CD4-positive, alpha-beta memory T cell (primary cell): ENCODE results near the gene HES6. TPM values are rescaled to one million over a fixed set of nuclear protein-coding genes. Genes with fewer than 3 reads are reported as not detected.

ENCODE experiments used
- CTCF ChIA-PET: fragments of 350-600 bp; sonication (Branson Sonifier 250); formaldehyde crosslinking; loops from one replicate; lab custom pipeline; 2021; ENCODE audit warnings: inconsistent platforms; ENCODE audit not compliant: partially characterized antibody; lab: Charles Lee
- POLR2A ChIA-PET: fragments of 350-600 bp; sonication (Branson Sonifier 250); formaldehyde crosslinking; loops from one replicate; lab custom pipeline; 2021; ENCODE audit not compliant: partially characterized antibody; lab: Charles Lee
- DNase-seq, 5 donors: peaks; one replicate each; pipeline versions ENCODE4 v3.0.0 to v3.0.0-alpha.2; 2020 to 2022; ENCODE audit warnings: mixed read lengths in 1 of 5
- H3K27ac ChIP-seq: one replicate; pipeline ENCODE4 v1.7.0; 2013; ENCODE audit warnings: low read depth, low read length
- H3K27me3 ChIP-seq: 2 replicates; pipeline ENCODE4 v1.7.0; 2013; ENCODE audit warnings: mild to moderate bottlenecking, low read length, moderate library complexity; ENCODE audit not compliant: insufficient read depth
- H3K36me3 ChIP-seq: 2 replicates; pipeline ENCODE4 v1.7.0; 2013; ENCODE audit warnings: mild to moderate bottlenecking, low read length, moderate library complexity; ENCODE audit not compliant: insufficient read depth
- H3K4me1 ChIP-seq: 2 replicates; pipeline ENCODE4 v1.7.0; 2013; ENCODE audit warnings: mild to moderate bottlenecking, low read length, moderate library complexity; ENCODE audit not compliant: insufficient read depth
- H3K4me3 ChIP-seq, 2 donors: one replicate each; pipeline ENCODE4 v1.7.0; 2013; ENCODE audit warnings: low read length in 2 of 2, mild to moderate bottlenecking in 1 of 2
- H3K9me3 ChIP-seq, 2 donors: one replicate each; pipeline ENCODE4 v1.7.0; 2013; ENCODE audit warnings: low read length in 2 of 2, control low read depth in 1 of 2; ENCODE audit not compliant: control insufficient read depth in 1 of 2
- H3K27ac Mint-ChIP-seq, 7 donors: one replicate each; pipeline ENCODE4 v1.8.0; 2020 to 2021; ENCODE audit warnings: mixed read lengths in 7 of 7, mild to moderate bottlenecking in 6 of 7, inconsistent platforms in 3 of 7, moderate library complexity in 3 of 7
- H3K27me3 Mint-ChIP-seq, 2 donors: one replicate each; pipeline ENCODE4 v1.8.0; 2020 to 2021; ENCODE audit warnings: mixed read lengths in 2 of 2
- H3K36me3 Mint-ChIP-seq, 2 donors: one replicate each; pipeline ENCODE4 v1.8.0; 2020 to 2021; ENCODE audit warnings: mixed read lengths in 2 of 2, inconsistent platforms in 1 of 2, mild to moderate bottlenecking in 1 of 2
- H3K4me1 Mint-ChIP-seq, 4 donors: one replicate each; pipeline ENCODE4 v1.8.0; 2020 to 2021; ENCODE audit warnings: mixed read lengths in 4 of 4, mild to moderate bottlenecking in 1 of 4
- H3K4me3 Mint-ChIP-seq, 8 donors: one replicate each; pipeline ENCODE4 v1.8.0; 2020 to 2021; ENCODE audit warnings: mixed read lengths in 8 of 8, mild to moderate bottlenecking in 7 of 8, moderate library complexity in 6 of 8, inconsistent platforms in 3 of 8
- H3K9me3 Mint-ChIP-seq, 8 donors: one replicate each; pipeline ENCODE4 v1.8.0; 2020 to 2021; ENCODE audit warnings: mixed read lengths in 8 of 8, mild to moderate bottlenecking in 5 of 8, inconsistent platforms in 3 of 8, moderate library complexity in 1 of 8
- intact Hi-C: fragments of 100-400 bp; cut with micrococcal nuclease; formaldehyde crosslinking; loops from one replicate; pipeline ENCODE4 v1.15.1; 2023
- polyA plus RNA-seq, 2 donors: library from polyadenylated mRNA; unstranded; fragments of 300-500 nt; fragmentation: Illumina TruSeq; gene quantifications; one replicate each; pipeline ENCODE4 v1.2.3, GENCODE V29; 2021
- total RNA-seq, 2 experiments: library from RNA; stranded (reverse); gene quantifications; one replicate each; pipeline ENCODE4 v1.2.3, GENCODE V29; 2021

Gene HES6
- total and polyA plus RNA-seq, 4 experiments from 2014 or later, result 0.67 to 4.9 (median 1.5) TPM

GRCh38 chr2:238259061-238260020, 19.5 kb upstream of the HES6 start:
- peaks cover 19% of the 10 kb centered on the region for H3K36me3 ChIP-seq
- peak overlapping the region in 4 of 7 donors; percentile 21 to 57 (median 22) for H3K27ac Mint-ChIP-seq
- no peak overlapping the region for H3K4me3 Mint-ChIP-seq
- POLR2A ChIA-PET, result no interaction called here
- H3K9me3 Mint-ChIP-seq, result no peaks in the 10 kb centered on the region
- no peaks in the 10 kb centered on the region for H3K27me3 ChIP-seq
- no peak overlapping the region for H3K27ac ChIP-seq
- H3K4me1 Mint-ChIP-seq, result peaks cover 6 to 23% (median 11%) of the 10 kb centered on the region in 4 donors
- H3K4me1 ChIP-seq, result no peaks in the 10 kb centered on the region
- H3K27me3 Mint-ChIP-seq, result no peaks in the 10 kb centered on the region
- no peaks in the 10 kb centered on the region for H3K9me3 ChIP-seq
- H3K4me3 ChIP-seq, result no peak overlapping the region
- peaks cover 24 to 52% of the 10 kb centered on the region in 2 donors for H3K36me3 Mint-ChIP-seq
- DNase-seq, result peak in 1 of 5 donors; percentile 33
- CTCF ChIA-PET, result interaction anchor here (1.4 to 1.9 kb wide), 2 partner anchors 19 to 291 kb away, joined by 3 to 4 read pairs; no protein-coding TSS in a partner anchor
- intact Hi-C loops, result loop anchor here (1.0 kb wide), 1 partner anchor 336 kb away; no protein-coding TSS in a partner anchor

DNA sequence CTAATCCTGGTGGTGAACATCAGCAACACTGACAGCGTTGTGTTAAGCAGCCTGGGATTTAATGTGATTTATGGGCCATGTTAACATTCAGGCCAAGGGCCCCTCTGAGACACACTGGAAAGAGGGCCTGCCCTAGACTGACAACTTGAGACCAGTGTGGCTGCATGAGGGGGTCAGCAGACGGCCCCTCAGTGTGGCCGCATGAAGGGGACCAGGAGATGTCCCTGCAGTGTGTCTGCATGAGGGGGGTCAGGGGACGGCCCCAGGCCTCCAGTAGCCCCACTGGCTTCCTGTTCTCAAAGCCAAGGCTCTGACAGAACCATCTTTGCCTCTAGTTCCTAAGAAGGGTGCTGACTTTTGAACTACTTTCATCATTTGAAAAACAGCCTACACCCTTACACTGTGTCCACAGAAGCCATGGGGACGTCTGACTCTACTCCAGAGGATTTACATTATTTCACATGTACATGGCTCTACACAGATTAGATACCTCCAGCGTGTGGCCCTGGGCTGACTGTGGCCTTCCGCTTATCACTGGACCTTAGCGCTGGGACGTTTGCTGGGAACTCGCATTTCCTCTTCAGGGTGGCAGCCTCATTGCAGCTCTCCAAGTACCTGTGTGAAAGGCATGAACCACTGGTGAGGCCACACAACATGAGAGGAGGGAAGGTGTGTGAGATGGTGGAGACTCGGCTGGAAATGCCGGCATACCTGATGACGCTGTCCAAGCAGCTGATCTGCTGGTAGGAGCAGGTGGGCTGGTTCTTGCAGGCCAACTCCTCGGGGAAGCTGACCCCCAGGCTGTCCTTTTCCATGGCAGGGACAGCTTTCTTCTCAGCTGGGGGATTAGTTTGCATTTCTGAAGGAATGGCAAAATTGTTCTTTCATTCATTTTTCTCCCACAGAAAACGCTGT, 18.2 kb upstream of the HES6 start:
- no peak for DNase-seq
- POLR2A ChIA-PET, result no interaction called here
- Mint-ChIP-seq H3K4me3 (no peak overlapping the region), H3K27ac (peak overlapping the region in 1 of 7 donors; percentile 22), H3K4me1 (peaks cover 0 to 17% (median 5%) of the 10 kb centered on the region in 4 donors), H3K27me3 (no peaks in the 10 kb centered on the region), H3K36me3 (peaks cover 18 to 52% of the 10 kb centered on the region in 2 donors), H3K9me3 (no peaks in the 10 kb centered on the region)
- Histone ChIP-seq H3K4me1 (no peaks in the 10 kb centered on the region), H3K9me3 (no peaks in the 10 kb centered on the region), H3K4me3 (no peak overlapping the region), H3K27me3 (no peaks in the 10 kb centered on the region), H3K27ac (no peak overlapping the region), H3K36me3 (peaks cover 19% of the 10 kb centered on the region)
- intact Hi-C loops, result no loop called here
- CTCF ChIA-PET, result no interaction called here

DNA sequence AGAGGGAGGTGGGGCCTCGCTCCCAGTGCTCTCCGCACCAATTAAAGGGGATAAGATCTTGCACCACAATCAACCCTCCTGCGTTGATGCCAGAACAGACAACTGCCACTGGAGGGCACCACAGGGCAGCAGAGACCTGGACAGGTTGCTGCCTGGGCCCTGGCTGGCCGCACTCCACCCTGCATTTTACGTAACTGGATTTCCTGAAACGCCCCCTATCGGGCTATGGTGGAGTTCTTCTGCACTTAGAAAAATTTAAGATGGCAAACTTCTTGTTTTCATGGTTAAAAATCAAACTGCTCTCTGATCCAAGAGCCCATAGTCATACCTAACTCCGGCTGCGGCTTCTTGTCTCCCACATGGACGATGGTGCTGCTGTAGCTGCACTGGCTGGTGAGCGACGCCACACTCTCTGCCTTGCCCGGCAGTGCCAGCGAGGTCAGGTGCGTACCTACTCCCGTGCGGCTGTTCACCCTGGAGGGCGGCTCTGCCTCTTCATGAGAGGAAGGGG, 16.8 kb upstream of the HES6 start:
- Histone ChIP-seq H3K36me3 (peaks cover 20% of the 10 kb centered on the region), H3K27me3 (no peaks in the 10 kb centered on the region), H3K4me3 (no peak overlapping the region), H3K9me3 (no peaks in the 10 kb centered on the region), H3K27ac (no peak overlapping the region), H3K4me1 (no peaks in the 10 kb centered on the region)
- intact Hi-C loops, result no loop called here
- Mint-ChIP-seq H3K9me3 (no peaks in the 10 kb centered on the region), H3K4me3 (no peak overlapping the region), H3K27ac (peak overlapping the region in 5 of 7 donors; percentile 37 to 78 (median 53)), H3K36me3 (peaks cover 18 to 59% of the 10 kb centered on the region in 2 donors), H3K4me1 (peaks cover 0 to 17% (median 5%) of the 10 kb centered on the region in 4 donors), H3K27me3 (no peaks in the 10 kb centered on the region)
- POLR2A ChIA-PET, result no interaction called here
- CTCF ChIA-PET, result interaction anchor here (0.5 to 4.5 kb wide), 2 partner anchors 8 to 205 kb away, joined by 3 to 25 read pairs; no protein-coding TSS in a partner anchor
- DNase-seq, result peak; percentile 71 to 82 (median 76)

DNA sequence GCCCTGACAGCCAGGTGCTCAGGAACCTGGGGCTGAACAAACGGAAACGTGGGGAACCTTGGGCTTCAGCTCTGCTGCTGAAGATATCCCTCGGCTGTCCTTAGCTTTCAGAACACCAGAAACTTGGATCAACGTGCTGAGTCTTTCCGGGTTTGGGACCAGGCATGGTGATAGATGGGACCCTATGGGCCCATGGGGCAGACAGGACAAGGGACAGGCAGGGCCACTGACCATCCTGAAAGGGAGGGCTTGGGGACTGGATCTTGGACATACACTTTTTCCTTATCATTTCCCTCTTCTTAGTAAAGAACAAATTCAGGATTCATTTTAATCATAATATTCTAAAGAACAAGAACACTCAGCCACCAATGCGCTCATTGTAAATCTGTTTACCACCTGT, 16.3 kb upstream of the HES6 start:
- H3K4me3 Mint-ChIP-seq, result no peak overlapping the region
- intact Hi-C loops, result no loop called here
- peaks cover 18 to 63% of the 10 kb centered on the region in 2 donors for H3K36me3 Mint-ChIP-seq
- peak overlapping the region in 3 of 7 donors; percentile 37 to 78 (median 50) for H3K27ac Mint-ChIP-seq
- no peak for DNase-seq
- ChIA-PET CTCF (interaction anchor here (4.5 kb wide), 1 partner anchor 8 kb away, joined by 25 read pairs; no protein-coding TSS in a partner anchor), POLR2A (no interaction called here)
- H3K9me3 Mint-ChIP-seq, result no peaks in the 10 kb centered on the region
- H3K4me1 Mint-ChIP-seq, result peaks cover 0 to 17% (median 5%) of the 10 kb centered on the region in 4 donors
- H3K27ac ChIP-seq, result no peak overlapping the region
- H3K36me3 ChIP-seq, result peaks cover 20% of the 10 kb centered on the region
- H3K9me3 ChIP-seq, result no peaks in the 10 kb centered on the region
- no peaks in the 10 kb centered on the region for H3K27me3 Mint-ChIP-seq
- no peaks in the 10 kb centered on the region for H3K4me1 ChIP-seq
- H3K4me3 ChIP-seq, result no peak overlapping the region
- H3K27me3 ChIP-seq, result no peaks in the 10 kb centered on the region

DNA sequence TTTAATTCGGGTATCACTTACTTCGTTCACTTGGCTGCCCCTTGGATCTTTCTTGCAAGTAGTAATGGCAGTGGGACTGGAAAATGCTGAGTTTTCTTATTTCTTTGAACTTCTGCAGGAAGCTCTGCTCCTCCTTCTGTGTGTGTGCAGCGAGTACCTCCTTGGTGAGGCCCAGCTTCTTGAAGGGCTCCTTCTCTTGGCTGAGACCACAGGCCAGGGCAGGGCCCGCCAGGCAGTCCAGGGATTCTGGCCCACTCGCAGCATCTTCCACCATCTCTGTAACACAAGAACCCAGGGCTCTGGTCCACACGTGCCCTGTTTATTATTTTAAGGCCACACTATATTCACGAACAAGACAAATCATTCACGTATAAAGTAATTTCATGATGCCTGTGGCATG, 15.8 kb upstream of the HES6 start:
- no peak overlapping the region for H3K27ac ChIP-seq
- ChIA-PET POLR2A (no interaction called here), CTCF (interaction anchor here (4.5 kb wide), 1 partner anchor 9 kb away, joined by 25 read pairs; no protein-coding TSS in a partner anchor)
- H3K27ac Mint-ChIP-seq, result peak overlapping the region in 1 of 7 donors; percentile 35
- H3K9me3 Mint-ChIP-seq, result no peaks in the 10 kb centered on the region
- H3K36me3 ChIP-seq, result peaks cover 20% of the 10 kb centered on the region
- peaks cover 0 to 17% (median 5%) of the 10 kb centered on the region in 4 donors for H3K4me1 Mint-ChIP-seq
- no peaks in the 10 kb centered on the region for H3K9me3 ChIP-seq
- H3K36me3 Mint-ChIP-seq, result peaks cover 18 to 66% of the 10 kb centered on the region in 2 donors
- no peaks in the 10 kb centered on the region for H3K4me1 ChIP-seq
- no peak for DNase-seq
- H3K27me3 ChIP-seq, result no peaks in the 10 kb centered on the region
- H3K4me3 Mint-ChIP-seq, result no peak overlapping the region
- intact Hi-C loops, result no loop called here
- H3K4me3 ChIP-seq, result no peak overlapping the region
- no peaks in the 10 kb centered on the region for H3K27me3 Mint-ChIP-seq

- Mint-ChIP-seq H3K27ac (no peak overlapping the region), H3K4me3 (no peak overlapping the region), H3K27me3 (no peaks in the 10 kb centered on the region), H3K4me1 (peaks cover 0 to 17% (median 4%) of the 10 kb centered on the region in 4 donors), H3K9me3 (no peaks in the 10 kb centered on the region), H3K36me3 (peaks cover 14 to 63% of the 10 kb centered on the region in 2 donors)
- Histone ChIP-seq H3K4me3 (no peak overlapping the region), H3K27ac (no peak overlapping the region), H3K9me3 (no peaks in the 10 kb centered on the region), H3K36me3 (peaks cover 20% of the 10 kb centered on the region), H3K27me3 (no peaks in the 10 kb centered on the region), H3K4me1 (no peaks in the 10 kb centered on the region)
- ChIA-PET POLR2A (no interaction called here), CTCF (interaction anchor here (4.5 kb wide), 1 partner anchor 9 kb away, joined by 25 read pairs; no protein-coding TSS in a partner anchor)
- DNase-seq, result no peak
- intact Hi-C loops, result no loop called here
Measured at GRCh38 chr2:238255151-238255551, 15.3 kb upstream of the HES6 start.
